Stimulated activated naive CD8-positive, alpha-beta T cell treated with anti-CD3 and anti-CD28 coated beads, Interleukin-15, Interleukin-2, amounts not matched to agents 100 ng/mL and 50 ng/mL, for 24 hours (primary cell): ENCODE measurements around the gene TBC1D22B.

Source experiments
- H3K27ac Mint-ChIP-seq: one replicate; pipeline ENCODE4 v1.8.0; 2021; ENCODE audit warnings: mild to moderate bottlenecking, mixed read lengths
- H3K27me3 Mint-ChIP-seq: one replicate; pipeline ENCODE4 v1.8.0; 2021; ENCODE audit warnings: mixed read lengths
- H3K36me3 Mint-ChIP-seq: one replicate; pipeline ENCODE4 v1.8.0; 2021; ENCODE audit warnings: low read depth, mixed read lengths
- H3K4me1 Mint-ChIP-seq: one replicate; pipeline ENCODE4 v1.8.0; 2021; ENCODE audit warnings: low read depth, mixed read lengths
- H3K4me3 Mint-ChIP-seq: one replicate; pipeline ENCODE4 v1.8.0; 2021; ENCODE audit warnings: mild to moderate bottlenecking, mixed read lengths
- H3K9me3 Mint-ChIP-seq: one replicate; pipeline ENCODE4 v1.8.0; 2021; ENCODE audit warnings: mixed read lengths

The TBC1D22B gene, protein sequence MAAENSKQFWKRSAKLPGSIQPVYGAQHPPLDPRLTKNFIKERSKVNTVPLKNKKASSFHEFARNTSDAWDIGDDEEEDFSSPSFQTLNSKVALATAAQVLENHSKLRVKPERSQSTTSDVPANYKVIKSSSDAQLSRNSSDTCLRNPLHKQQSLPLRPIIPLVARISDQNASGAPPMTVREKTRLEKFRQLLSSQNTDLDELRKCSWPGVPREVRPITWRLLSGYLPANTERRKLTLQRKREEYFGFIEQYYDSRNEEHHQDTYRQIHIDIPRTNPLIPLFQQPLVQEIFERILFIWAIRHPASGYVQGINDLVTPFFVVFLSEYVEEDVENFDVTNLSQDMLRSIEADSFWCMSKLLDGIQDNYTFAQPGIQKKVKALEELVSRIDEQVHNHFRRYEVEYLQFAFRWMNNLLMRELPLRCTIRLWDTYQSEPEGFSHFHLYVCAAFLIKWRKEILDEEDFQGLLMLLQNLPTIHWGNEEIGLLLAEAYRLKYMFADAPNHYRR

DNA sequence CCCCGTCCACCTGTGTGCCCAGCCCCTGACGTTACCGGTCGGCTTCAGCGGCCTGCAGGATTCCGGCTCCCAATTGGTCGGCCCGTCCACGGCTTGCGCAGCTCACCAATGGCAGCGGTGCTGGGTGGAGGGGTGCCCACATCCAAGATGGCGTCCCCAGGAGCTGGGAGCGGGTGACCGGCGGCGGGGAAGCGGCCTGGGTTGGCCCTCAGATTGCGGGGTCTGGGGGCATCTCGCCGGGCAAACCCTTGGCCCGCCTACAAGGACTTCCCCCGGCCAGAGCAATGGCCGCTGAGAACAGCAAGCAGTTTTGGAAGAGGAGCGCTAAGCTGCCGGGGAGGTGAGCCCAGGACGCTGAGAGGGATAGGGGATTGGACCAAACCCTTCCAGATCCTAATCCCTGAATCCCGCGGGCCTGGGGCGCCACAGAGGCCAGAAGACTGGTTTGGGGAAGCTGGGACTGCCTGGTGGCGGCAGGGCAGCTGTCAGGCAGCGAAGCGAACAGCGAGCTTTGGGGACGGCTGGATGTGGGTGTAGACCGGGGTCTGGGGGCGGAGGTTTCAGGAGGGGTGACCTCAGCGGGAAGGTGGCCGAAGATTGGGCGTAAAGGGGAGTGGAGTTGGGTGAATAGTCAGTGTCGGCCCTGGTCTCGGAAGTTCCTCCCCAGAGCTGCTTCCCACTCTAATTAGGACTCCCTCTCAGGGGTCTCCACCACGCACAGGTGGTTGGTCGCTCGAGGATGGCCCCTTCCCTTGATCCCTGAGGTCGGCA is at the start of gene TBC1D22B, which contains the start of gene TMEM217:
Gene TBC1D22B, plus strand, starts transcription at position 139 of the 771 bp plus-strand sequence. Its CDS starts 146 bp downstream, at position 285.
Gene TMEM217, minus strand, starts transcription at position 511 of the 771 bp plus-strand sequence. CDS start 39,114 bp downstream, outside the sequence.
- Mint-ChIP-seq H3K4me1 (peaks cover 46% of the 10 kb centered on the region), H3K9me3 (no peaks in the 10 kb centered on the region), H3K4me3 (peak within 1 kb of the TSS; percentile 94), H3K36me3 (peaks cover 4% of the 10 kb centered on the region), H3K27me3 (no peaks in the 10 kb centered on the region), H3K27ac (peak within 1 kb of the TSS; percentile 91)

DNA sequence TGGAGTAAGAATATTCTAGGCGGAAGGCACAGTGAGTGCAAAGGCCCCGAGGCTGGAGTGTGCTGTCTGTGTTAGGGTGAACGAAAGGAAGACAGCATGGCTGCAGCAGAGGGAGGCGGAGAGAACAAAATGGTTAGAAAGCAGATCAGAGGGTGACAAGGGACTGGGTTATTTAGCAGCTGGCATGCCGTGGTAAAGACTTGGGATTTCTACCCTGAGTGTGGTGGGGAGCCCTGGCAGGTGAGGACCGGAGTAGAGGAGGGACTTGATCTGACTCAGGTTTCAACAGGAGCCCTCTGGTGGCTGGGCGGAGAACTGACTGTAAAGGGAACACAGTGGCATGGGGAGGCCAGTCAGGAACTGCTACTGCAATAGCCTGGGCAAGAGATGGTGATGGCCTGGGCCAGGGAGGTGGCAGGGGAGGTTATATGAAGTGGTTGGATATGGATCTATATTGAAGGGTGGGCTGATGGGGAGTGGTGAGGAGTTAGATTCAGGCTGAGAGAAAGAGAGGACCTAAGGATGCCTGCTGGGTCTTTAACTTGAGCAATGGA is 49.6 kb upstream of the TBC1D22B start:
- Mint-ChIP-seq H3K9me3 (no peaks in the 10 kb centered on the region), H3K36me3 (no peaks in the 10 kb centered on the region), H3K27ac (peak overlapping the region; percentile 85), H3K4me3 (no peak overlapping the region), H3K4me1 (peaks cover 72% of the 10 kb centered on the region), H3K27me3 (no peaks in the 10 kb centered on the region)

DNA sequence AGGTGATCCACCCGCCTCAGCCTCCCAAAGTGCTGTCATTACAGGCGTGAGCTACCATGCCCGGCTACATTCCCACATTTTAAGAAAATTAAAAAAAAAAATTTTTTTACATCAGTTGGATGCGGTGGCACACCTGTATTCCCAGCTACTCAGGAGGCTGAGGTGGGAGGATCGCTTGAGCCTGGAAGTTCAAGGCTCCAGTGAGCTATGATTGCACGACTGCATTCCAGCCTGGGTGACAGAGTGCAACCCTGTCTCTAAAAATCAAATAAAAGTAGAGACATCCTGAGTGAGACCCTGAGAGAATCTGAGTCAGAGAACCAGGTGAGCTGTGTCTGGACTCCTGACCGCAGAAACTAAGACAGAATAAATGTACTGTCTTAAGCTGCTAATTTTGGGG is 48.8 kb upstream of the TBC1D22B start:
- Mint-ChIP-seq H3K9me3 (no peaks in the 10 kb centered on the region), H3K4me1 (peaks cover 64% of the 10 kb centered on the region), H3K4me3 (no peak overlapping the region), H3K36me3 (no peaks in the 10 kb centered on the region), H3K27ac (no peak overlapping the region), H3K27me3 (no peaks in the 10 kb centered on the region)

- Mint-ChIP-seq H3K36me3 (no peaks in the 10 kb centered on the region), H3K4me3 (no peak overlapping the region)
Observed at GRCh38 chr6:37209461-37210205, 47.9 kb upstream of the TBC1D22B start.

DNA sequence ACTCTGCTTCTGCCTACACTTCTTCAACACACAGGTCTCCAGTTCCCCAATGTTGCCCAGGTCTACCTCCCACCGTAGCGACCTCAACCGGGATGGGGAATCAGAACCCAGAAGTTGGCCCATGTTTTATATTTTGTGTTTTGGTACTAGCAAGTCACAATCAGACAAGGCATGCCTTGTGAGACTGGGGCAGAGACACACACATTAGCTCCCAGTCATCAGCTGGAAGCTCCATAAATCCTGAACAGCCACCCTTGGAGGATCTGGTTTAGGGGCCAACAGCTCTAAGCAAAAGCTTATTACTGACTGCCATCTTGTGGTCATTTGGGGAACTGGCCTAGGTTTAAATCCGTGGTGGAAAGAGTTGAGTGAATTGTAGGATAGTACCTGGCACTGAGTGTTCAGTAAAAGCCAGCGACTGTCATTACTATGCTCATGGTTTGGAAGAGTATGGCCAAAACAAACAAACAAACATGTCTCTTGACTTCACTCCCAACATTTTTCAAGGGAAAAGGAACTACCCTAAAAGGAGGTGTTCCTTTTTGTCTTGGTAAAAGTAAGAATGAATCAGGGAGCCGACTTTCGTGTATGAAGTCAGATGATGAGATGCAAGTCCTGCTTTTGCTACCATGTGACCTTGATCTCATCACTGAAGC is 47.1 kb upstream of the TBC1D22B start:
- H3K9me3 Mint-ChIP-seq = no peaks in the 10 kb centered on the region
- peak overlapping the region; percentile 47 for H3K27ac Mint-ChIP-seq
- peaks cover 50% of the 10 kb centered on the region for H3K4me1 Mint-ChIP-seq
- no peaks in the 10 kb centered on the region for H3K27me3 Mint-ChIP-seq
- no peak overlapping the region for H3K4me3 Mint-ChIP-seq
- H3K36me3 Mint-ChIP-seq = no peaks in the 10 kb centered on the region

More at GRCh38 chr6:37209461-37210205, 47.9 kb upstream of the TBC1D22B start:
- peak overlapping the region; percentile 47 for H3K27ac Mint-ChIP-seq
- peaks cover 56% of the 10 kb centered on the region for H3K4me1 Mint-ChIP-seq
- no peaks in the 10 kb centered on the region for H3K27me3 Mint-ChIP-seq
- no peaks in the 10 kb centered on the region for H3K9me3 Mint-ChIP-seq

GRCh38 chr6:37212268-37212667 is 45.3 kb upstream of the TBC1D22B start:
- H3K27me3 Mint-ChIP-seq = no peaks in the 10 kb centered on the region
- no peaks in the 10 kb centered on the region for H3K9me3 Mint-ChIP-seq

GRCh38 chr6:37218061-37218460 is 39.5 kb upstream of the TBC1D22B start:
- Mint-ChIP-seq H3K36me3 (no peaks in the 10 kb centered on the region), H3K27me3 (no peaks in the 10 kb centered on the region), H3K27ac (no peak overlapping the region), H3K9me3 (no peaks in the 10 kb centered on the region), H3K4me3 (no peak overlapping the region), H3K4me1 (peaks cover 14% of the 10 kb centered on the region)

More at GRCh38 chr6:37212268-37212667, 45.3 kb upstream of the TBC1D22B start:
- Mint-ChIP-seq H3K36me3 (no peaks in the 10 kb centered on the region), H3K4me1 (peaks cover 31% of the 10 kb centered on the region), H3K4me3 (no peak overlapping the region), H3K27ac (peak overlapping the region; percentile 5)

- no peaks in the 10 kb centered on the region for H3K27me3 Mint-ChIP-seq
- peaks cover 15% of the 10 kb centered on the region for H3K4me1 Mint-ChIP-seq
- H3K27ac Mint-ChIP-seq = no peak overlapping the region
- no peak overlapping the region for H3K4me3 Mint-ChIP-seq
- no peaks in the 10 kb centered on the region for H3K36me3 Mint-ChIP-seq
- H3K9me3 Mint-ChIP-seq = no peaks in the 10 kb centered on the region
Observed at GRCh38 chr6:37218511-37218910, 39.1 kb upstream of the TBC1D22B start.

DNA sequence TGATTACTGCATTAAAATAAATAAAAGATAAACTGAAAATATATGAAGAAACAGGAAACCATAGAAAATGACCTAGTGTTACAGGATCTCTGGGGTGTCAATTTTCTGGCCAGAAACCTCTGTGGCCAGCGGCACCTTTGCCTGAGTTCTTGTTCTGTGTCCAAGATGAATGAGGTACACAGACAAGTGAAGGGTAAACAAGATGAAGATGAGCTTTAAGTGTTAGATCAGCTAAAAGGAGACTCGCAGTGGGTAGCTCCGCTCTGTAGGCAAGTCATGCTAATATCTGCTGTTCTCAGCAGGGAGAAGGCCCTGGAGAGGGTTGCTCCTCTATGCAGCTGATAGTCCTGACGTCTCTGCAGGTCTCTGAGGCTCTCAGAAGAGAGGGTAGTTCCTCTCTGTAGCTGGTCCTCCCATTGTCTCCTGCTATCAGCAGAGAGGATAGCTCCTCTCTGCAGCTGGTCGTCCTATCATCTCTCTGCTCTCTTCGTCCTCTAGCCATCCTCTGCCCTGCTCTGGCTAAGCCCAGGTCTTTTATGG is 35.9 kb upstream of the TBC1D22B start:
- Mint-ChIP-seq H3K4me1 (peaks cover 15% of the 10 kb centered on the region), H3K9me3 (no peaks in the 10 kb centered on the region), H3K36me3 (no peaks in the 10 kb centered on the region), H3K27me3 (no peaks in the 10 kb centered on the region), H3K4me3 (peak overlapping the region; percentile 78), H3K27ac (no peak overlapping the region)

- no peak overlapping the region for H3K27ac Mint-ChIP-seq
- no peaks in the 10 kb centered on the region for H3K36me3 Mint-ChIP-seq
Observed at GRCh38 chr6:37222125-37222967, 35.2 kb upstream of the TBC1D22B start.

GRCh38 chr6:37222992-37223391 is 34.6 kb upstream of the TBC1D22B start:
- H3K4me3 Mint-ChIP-seq = peak overlapping the region; percentile 72
- H3K27ac Mint-ChIP-seq = no peak overlapping the region

More at GRCh38 chr6:37222125-37222967, 35.2 kb upstream of the TBC1D22B start:
- Mint-ChIP-seq H3K9me3 (no peaks in the 10 kb centered on the region), H3K4me1 (peaks cover 15% of the 10 kb centered on the region), H3K27me3 (peaks cover 3% of the 10 kb centered on the region), H3K4me3 (peak overlapping the region; percentile 78)

DNA sequence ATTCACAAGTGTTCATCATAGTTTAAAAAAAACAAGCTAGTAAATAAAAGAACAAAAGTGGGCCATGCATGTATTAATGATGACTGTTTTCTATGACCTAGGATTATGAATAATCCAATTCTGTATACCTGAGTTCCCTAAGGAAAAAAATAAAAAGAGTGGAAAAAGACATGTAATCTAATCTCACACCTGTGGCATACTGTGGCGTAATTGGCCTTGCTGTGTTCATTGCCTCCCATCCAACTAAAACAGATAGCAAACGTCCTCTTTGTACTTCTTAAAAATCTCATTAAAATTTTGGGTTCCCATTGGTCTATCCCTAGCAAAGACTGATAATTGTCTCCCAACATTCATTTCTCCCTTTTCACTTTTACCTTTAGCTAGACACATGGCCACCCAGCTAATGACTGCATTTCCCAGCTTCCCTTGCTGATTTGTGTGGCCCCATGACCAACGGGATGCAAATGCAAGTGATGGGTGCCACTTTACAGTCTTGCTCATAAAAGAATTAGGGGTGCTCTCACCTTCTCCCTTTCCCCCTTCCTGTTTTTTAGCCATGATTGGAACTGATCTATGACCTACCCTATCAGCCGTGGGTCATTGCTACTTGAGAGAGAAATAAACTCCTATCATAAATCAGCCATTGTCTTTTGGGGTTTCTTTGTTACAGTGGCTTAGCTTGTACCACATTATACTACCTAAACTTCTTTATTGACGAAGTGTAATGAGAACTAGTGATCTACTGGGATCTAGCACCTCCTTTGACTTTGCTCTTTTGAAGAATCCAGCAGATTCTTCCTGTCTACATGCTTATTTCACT is 32.0 kb upstream of the TBC1D22B start:
- H3K4me3 Mint-ChIP-seq = no peak overlapping the region
- H3K27me3 Mint-ChIP-seq = peaks cover 3% of the 10 kb centered on the region
- no peaks in the 10 kb centered on the region for H3K36me3 Mint-ChIP-seq
- peaks cover 20% of the 10 kb centered on the region for H3K4me1 Mint-ChIP-seq
- H3K27ac Mint-ChIP-seq = no peak overlapping the region
- no peaks in the 10 kb centered on the region for H3K9me3 Mint-ChIP-seq

More at GRCh38 chr6:37222992-37223391, 34.6 kb upstream of the TBC1D22B start:
- Mint-ChIP-seq H3K9me3 (no peaks in the 10 kb centered on the region), H3K4me1 (peaks cover 15% of the 10 kb centered on the region), H3K36me3 (no peaks in the 10 kb centered on the region), H3K27me3 (peaks cover 3% of the 10 kb centered on the region)
